Stimulated activated CD4-positive, alpha-beta T cell treated with anti-CD3 and anti-CD28 coated beads, Interleukin-15, amount 100 ng/mL, for 24 hours (primary cell): Measurements from ENCODE around the gene MMP1.

Source experiments
- DNase-seq: peaks from one replicate; pipeline ENCODE4 v3.0.0-alpha.2; 2020

Gene MMP1

DNA sequence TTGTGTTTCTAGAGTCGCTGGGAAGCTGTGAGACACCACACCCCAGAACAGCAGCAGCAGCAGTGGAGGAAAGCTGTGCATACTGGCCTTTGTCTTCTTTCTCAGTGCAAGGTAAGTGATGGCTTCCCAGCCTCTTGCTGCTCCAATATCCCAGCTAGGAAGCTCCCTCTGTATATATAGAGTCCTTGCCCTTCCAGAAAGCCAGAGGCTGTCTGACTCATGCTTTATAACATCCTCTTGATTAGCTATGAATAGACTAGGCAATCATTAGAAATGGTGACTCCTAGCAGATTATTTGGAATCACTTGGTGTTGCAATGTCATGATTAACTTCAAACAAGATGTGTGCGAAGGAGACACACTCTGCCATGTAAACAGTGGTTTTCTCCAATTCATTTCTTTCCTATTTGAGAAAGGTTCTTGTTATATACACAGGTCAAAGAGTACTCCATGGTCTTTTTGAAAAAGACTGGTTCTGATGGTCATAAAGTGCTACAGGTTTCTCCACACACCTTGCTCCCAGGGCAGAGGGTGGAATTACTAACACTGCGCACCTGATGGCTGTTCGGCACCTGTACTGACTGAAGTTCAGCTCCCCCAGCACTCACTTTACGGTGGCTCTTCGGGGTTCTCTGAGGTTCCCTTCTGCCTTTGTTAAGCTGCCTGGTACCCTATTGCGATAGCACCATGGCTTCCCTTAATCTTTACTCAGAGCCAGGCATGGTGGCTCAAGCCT lies at the start of gene MMP1:
MMP1 (minus strand) TSS at position 149 of the 735 bp plus-strand sequence; CDS start at position 81, 68 bp downstream.
- no peak for DNase-seq

GRCh38 chr11:102846292-102846691 lies 48.3 kb upstream of the MMP1 start:
- no peak for DNase-seq

- no peak for DNase-seq
Observed at GRCh38 chr11:102843489-102843888, 45.5 kb upstream of the MMP1 start, which contains the start of gene MMP3. MMP3 (minus strand) TSS chr11:102843609; CDS start chr11:102843546, 63 bp downstream.

DNA sequence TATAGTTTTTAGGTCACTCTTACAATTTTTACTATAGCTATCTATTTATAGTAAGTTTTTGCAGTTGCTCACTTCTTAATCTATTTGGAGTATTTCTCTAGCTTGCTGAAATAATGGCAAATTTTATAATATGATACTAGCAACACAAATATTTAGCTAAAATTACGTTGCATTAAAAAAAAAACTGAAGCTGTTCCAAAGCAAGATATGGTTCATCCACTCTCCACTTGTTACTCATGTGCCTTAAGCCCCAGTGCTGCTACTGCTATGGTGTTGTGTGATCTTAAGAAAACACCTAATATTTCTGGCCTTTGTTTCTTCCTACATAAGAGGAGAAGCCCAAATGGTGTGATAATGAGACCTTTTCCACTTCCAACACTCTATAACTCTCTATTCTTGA lies 45.0 kb upstream of the MMP1 start:
- DNase-seq, result no peak

DNA sequence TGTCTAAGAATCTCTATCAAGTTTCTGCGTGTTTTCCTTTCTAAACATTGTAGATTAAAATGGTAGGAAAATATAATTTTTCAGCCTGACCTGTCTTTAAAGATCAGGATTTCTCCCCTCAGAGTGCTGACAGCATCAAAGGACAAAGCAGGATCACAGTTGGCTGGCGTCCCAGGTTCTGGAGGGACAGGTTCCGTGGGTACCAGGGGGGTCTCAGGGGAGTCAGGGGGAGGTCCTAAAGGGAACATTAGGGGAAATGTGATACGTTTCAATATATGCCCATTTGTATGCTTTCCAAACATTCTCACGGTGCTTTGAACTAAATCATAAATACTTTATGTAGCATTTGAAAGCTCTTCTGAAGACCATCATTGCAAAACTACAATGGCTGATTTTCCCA lies 42.1 kb upstream of the MMP1 start:
- DNase-seq, result no peak

DNA sequence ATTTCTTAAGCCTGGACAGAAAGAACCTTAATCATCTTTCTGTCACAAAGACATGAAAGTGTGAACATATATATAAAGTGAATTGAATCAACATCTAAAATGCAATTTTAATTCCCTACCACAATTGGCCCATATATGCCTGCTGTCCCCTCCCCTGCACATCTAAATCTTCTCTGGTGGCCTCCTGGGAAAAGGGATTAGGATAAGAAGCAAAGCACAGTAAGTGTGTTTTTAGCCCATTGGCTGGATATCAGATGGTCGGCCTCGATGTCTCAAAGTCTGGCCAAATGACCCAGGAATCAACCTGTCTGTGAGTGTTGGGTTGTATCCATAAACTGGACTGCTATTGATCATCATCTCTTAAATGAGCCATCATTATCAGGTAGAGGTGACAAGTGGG lies 39.7 kb upstream of the MMP1 start:
- no peak for DNase-seq

DNA sequence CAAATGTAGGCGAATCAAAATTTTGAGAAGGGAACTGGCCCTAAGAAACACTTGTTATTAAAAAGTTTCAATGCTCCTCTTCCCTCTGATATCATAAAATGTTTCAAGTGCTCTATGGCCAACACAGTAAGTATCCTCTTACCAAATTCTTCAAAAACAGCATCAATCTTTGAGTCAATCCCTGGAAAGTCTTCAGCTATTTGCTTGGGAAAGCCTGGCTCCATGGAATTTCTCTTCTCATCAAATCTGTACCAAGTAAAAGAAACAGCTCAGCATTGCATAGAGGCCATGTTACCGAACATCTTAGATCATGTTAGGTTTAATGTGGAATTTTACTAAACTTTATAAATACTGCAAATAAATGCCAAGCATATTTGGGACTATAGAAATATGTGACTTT lies 39.2 kb upstream of the MMP1 start:
- DNase-seq, result no peak

GRCh38 chr11:102836290-102836875 lies 38.4 kb upstream of the MMP1 start:
- no peak for DNase-seq

DNA sequence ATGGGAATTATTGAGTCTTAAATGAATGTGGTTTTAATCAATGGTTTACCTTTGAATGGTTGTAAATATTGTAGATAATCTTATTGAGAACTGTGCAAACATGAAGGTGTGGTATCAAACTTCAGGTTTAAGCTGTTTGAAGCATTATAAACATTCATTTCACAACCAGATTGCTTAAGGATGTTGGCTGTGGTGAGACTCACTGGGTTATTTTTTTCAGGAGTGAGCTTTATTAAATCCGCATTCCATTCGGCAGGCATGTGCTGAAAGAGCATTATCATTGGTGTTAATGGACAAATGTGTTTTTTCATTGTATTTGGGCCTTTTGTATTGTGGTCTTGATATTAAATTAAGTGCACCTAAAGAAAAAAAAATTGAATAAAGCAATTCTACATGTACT lies 35.8 kb upstream of the MMP1 start:
- DNase-seq, result no peak

DNA sequence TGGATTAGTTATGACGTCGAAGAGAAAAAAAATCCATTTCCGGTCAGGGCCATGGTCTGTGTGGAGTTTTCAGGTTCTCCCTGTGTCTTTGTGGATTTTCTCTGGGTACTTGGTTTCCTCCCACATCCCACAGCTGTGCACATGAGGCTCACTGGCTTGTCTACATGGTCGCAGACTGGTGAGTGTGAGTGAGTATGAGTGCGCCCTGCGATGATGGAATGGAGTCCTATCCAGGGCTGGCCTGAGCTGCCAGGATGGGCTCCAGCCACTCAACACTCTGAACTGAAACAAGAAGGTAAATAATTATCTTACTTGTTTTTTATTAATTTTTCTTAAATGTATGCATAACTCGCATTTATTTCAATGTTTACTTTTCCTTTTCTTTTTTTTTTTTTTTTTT lies 34.7 kb upstream of the MMP1 start:
- no peak for DNase-seq

DNA sequence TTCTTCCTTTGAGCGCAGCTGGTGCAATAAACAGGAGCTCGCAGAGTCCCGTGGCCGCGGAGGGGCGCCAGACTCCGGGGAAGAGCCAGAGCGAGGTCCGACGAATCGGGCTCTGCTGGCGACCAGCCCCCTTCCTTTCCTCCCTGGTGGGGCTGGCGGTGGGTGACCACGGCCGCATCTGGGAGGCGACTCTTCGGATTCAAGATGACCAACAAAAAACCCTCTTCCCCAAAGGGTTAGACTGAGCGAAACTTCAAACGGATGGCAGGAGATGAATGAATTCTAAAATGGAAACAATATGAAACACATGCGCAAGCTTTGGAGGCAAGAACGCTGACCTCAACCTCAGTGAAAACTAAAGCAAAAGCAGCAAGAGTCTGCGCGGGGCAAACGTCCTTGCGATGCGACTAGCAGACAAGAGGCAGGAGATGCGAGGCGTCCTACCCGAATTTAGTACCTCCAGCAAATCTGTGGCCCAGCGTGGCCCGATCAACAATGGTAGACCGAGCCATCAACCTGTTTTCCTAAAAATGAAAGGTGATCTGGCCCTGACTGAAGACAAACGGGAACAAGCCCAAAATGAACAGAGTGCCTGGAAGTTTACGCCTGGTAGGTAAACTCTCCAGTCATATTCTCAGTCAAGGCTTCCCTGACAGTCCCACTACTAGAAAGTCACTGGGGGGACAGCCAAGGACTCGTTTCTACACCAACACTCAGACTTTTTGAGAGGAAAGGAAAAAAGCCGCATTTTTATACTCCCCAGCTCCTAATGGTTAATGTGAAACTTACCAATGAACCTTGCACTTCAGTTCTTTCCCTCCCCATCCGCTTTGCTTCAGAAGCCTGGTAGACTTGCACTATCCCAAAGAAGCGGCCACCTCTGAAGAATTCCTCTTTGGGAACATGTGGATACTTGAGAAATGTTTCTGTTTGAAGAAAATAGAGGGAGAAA lies 33.8 kb upstream of the MMP1 start:
- DNase-seq, result peak; percentile 26

DNA sequence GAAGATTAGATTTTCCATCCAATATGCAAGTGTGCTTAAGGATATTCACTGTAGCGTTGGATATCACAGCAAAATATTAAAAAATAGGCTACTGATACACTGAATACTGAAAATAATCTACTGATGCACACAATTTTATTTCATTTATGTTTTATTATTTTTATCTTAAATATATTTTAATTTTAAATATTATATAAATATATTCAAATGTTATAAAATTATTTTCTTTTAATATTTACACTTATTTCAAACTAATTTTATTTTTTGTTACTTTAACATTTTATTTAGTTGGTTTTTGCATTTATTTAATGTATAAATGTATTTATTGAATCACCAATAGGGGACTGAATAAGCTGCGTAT lies 33.1 kb upstream of the MMP1 start:
- no peak for DNase-seq

GRCh38 chr11:102830001-102830727 lies 32.2 kb upstream of the MMP1 start:
- DNase-seq, result no peak

GRCh38 chr11:102829316-102830000 lies 31.5 kb upstream of the MMP1 start:
- DNase-seq, result no peak

- DNase-seq, result no peak
Observed at GRCh38 chr11:102824556-102824955, 26.6 kb upstream of the MMP1 start.

DNA sequence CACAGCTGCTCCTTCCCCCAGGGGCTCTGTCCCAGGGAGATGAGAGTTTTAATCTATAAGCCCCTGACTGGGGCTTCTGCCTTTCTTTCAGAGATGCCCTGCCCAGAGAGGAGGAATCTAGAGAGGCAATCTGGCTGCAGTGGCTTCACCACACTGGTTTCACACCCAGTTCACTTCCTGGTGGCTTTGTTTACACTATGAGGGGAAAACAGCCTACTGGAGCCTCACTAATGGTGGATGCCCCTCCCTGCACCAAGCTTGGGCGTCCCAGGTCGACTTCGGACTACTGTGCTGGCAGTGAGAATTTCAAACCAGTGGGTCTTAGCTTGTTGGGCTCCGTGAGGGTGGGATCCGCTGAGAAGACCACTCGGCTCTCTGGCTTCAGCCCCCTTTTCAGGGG lies 21.5 kb upstream of the MMP1 start:
- no peak for DNase-seq

DNA sequence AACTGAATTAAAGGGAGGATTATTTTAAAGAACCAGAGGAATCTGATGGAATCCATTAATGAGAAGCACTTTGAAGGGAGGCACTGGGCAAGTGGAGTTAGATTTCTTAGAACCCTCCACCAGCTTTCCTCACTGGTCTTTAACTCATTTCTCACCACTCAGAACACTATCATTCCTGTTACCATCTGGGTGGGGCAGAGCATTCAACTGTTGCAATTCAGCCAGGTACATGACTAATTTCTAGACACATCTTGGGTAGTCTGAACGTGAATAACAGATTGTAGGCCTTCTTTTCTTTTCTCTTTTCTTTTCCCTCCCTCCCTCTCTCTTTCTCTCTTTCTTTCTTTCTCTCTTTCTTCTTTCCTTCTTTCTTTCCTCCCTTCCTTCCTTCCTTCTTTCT lies 15.5 kb upstream of the MMP1 start:
- DNase-seq, result no peak

DNA sequence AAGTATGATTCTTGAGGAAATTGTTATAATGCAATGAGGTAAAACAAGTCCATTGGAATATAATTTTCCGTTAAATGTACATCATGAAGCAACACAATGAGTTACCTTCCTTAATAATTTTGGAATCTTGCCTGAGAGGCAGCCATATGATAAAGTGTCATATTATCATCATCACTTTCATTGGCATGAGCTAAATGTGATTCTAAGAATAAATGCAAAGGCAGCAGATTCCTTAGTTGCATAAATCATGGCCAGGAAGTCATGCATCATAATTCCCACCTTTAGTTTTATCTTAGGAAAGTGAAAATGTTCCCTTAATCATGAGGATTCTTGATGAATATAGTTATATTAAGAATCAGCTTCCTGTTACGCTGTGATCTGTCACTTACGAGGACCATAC lies 14.2 kb upstream of the MMP1 start:
- no peak for DNase-seq

- DNase-seq, result no peak
Observed at GRCh38 chr11:102810950-102811660, 13.1 kb upstream of the MMP1 start.

- no peak for DNase-seq
Observed at GRCh38 chr11:102809971-102810370, 12.0 kb upstream of the MMP1 start.

- peak; percentile 31 for DNase-seq
Observed at GRCh38 chr11:102807921-102808320, 10.0 kb upstream of the MMP1 start.

DNA sequence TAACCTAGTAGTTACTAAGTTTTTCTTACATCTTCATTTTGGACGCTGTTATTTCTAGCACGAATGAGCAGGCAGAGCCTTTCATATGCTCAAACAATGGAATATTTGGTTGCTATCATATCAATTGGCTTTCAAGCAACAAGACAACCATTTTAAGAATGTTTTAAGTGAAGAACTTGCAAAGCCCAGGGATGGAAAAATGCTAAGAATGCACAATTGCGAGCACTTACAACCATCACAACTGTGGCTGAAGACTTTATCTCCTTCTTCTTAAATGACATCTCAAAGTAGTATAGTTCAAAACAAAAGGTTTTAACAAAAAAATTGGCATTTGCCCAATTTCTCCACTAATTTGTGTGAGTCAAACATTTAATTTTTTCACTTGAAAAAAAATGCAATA lies 8.3 kb upstream of the MMP1 start:
- no peak for DNase-seq
